HL-60/S4 treated with retinoic acid at 250 ng/mL for 4 days and 3 days (cell line): ENCODE measurements around the gene AP1M1.
"Not testable (repeated sequence)": the region's sequence is repeated elsewhere in the genome, so short reads cannot be mapped to it uniquely, and the experiment has no call there.

Experiments
- in situ Hi-C: fragments of 300-500 bp; cut with MboI; formaldehyde crosslinking; loops from 2 replicates; pipeline ENCODE4 v1.7.0; 2022; ENCODE audit warnings: low sequenced_read_pairs

The AP1M1 gene

DNA sequence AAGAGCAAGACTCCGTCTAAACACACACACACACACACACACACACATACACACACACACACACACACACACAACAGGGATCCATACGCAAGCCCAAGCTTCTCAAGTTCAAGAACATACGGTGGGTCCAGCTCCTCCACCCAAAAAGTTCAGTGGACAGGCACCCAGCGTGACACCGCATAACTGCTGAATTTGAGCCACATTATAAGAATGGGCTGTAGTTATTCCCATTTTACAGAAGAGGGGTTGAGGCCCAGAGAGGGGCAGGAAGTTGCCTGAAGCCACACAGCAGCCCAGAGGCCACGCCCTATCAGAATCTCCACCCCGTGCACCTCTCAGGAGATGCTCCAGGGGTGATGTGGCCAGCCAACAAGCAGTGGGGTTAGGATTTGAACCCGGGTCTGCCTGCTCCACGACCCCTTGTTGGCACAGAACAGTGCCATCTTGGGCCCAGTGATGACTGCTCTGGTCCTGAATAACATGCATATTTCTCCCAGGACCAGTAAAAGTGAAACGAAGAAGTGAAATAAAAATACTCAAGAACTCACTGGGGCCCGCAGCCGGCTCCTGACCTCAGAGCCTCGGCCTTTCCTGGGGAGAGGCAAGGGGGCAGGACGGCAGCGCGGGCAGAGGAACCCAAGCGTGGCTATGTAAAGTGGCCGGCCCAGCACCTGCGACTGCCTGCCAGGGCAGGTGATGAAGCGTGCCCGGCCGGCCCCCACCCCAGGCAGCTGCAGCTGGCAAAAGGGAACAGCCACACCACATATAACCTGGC, 61.9 kb downstream of the AP1M1 start:
- in situ Hi-C loops: no loop called here

DNA sequence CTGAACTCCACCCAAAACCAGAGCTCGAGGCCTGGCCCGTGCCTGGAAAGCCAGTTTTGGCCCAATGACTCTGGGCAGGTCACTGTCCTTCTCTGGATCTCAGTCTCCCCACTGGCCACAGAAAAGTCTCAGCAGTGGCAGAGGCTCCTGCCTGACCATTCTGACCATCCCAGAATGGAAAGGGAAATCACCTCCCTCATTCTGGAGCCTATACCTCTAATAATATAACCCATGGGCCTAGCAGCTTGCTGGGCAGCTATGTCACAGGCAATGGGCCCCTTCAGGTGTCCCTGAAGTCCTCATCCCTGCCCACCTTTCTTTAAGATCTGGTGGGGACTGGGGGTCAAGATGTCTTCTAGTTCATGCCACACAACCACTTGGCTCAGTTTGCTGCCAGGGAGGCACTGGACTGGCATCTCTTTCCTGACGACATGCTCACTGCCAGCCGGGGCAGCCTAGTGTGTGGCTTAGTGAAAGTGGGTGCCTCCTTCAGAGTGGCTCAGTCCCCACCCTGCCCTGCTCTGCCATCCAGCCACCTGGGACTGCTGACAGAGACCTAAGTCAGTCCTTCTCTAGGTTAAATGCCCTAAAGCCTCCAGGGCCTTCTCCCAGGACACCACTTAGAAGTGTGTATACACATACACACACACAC, 62.6 kb downstream of the AP1M1 start:
- in situ Hi-C loops: no loop called here

DNA sequence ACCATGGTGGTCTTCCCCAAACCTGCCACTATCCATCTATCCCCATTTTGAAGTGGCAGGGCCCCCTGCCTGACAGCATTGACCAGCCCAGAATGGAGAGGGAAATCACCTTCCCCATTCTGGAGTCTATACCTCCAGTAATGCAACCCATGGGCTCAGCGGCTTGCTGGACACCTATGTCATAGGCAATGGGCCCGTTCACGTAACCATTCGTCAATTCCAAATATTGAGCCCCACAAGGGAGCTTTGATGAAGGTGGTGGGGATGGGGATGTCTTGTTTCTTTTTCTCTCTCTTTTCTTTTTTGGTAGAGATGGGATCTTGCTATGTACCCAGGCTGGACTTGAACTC, 63.1 kb downstream of the AP1M1 start:
- in situ Hi-C loops: no loop called here

DNA sequence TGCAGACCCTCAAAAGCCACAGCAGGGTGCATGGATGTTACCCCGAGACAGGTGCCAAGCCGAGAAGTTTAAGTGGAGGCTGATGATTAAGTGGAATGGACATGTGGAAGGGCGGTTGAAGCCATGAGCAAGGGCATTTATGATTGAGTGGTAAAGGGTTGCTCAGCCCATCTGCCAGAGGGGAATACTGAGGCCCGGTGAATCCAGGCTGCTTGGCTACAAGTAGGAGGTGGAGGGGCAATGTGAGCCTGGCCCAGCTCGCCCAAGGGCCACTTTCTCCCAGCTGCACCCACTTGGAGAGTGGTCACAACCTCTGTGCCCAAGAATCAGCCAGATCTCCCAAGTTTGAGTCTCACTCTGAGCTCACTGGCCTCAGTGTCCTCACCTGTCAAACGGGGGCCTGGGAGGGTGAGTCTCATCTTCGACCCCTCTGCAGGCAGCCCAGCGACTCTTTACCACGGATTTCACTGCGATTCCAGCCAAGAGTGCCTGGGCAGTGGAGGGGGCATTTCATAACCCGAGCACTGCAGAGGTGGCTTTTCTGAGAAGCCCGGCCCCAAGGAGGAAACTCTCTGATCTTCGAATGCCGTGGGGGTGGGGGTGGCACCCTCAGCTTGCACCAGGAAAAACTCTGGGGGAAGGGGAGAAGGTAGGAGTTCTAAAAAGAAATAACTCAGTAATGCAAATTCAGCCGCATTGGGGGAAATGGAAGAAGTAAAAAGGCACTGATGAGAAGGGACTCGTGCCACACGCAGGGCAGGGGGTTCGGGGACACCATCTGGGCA, 64.1 kb downstream of the AP1M1 start:
- in situ Hi-C loops: no loop called here

DNA sequence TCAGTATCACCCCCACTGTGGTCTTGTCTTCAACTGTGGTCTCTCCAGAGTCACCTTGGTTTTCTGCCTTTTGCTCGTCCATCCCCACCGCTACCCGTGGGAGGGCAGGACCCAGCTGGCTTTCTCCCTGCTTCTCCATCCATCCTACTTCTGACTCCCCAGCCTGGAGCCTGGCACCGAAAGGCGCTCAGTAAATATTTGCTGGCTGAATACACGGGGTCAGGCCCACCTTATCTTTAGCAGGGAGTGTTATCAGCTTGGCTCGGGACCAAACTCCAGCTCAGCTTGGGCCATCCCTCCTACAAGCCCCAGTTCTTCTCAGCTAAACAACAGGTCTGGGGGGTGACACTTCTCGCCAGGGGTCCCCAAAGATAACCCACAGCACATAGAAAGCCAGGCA, 64.9 kb downstream of the AP1M1 start:
- in situ Hi-C loops: no loop called here

DNA sequence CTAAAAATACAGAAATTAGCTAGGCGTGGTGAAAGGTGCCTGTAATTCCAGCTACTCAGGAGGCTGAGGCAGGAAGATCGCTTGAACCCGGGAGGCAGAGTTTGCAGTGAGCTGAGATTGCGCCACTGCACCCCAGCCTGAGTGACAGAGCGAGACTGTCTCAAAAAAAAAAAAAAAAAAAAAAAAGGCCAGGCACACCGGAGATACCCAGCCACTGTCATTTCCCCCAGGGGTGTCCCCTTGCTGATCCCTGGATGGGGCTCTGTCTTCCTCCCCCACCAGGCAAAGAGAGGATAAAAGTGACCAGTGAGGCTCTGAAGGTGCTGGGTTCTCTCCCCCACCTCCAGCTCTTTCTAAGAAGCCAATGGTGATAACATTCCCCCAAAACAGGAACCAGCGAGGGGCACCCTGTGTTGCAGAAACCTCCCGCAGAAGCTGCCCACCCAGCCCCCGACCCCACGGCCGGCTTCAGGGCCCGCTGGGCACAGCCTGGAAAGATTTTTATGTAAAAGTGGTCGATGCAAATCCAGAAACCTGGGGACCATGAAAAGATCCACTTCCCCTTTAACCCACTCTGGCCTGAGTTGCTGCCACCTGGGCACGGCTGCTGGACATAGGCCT, 65.5 kb downstream of the AP1M1 start:
- in situ Hi-C loops: no loop called here

DNA sequence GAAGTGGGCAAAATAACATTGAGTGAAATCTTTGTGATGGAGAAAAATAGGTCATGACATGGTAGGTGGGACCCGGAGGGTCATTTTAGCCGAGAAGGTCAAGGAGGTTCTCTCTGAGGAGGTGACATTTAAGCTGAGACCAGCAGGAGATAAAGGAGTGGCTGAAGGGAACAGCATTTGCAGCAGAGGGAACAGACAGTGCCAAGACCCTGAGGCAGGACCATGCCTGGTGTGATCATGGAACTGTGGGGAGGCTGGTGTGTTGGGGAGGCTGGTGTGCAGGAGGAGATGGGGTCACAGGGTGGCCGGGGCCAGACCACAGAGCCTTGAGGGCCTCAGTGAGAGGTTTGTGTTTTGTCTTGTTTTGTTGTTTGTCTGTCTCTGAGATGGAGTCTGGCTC, 67.5 kb downstream of the AP1M1 start:
- in situ Hi-C loops: no loop called here

DNA sequence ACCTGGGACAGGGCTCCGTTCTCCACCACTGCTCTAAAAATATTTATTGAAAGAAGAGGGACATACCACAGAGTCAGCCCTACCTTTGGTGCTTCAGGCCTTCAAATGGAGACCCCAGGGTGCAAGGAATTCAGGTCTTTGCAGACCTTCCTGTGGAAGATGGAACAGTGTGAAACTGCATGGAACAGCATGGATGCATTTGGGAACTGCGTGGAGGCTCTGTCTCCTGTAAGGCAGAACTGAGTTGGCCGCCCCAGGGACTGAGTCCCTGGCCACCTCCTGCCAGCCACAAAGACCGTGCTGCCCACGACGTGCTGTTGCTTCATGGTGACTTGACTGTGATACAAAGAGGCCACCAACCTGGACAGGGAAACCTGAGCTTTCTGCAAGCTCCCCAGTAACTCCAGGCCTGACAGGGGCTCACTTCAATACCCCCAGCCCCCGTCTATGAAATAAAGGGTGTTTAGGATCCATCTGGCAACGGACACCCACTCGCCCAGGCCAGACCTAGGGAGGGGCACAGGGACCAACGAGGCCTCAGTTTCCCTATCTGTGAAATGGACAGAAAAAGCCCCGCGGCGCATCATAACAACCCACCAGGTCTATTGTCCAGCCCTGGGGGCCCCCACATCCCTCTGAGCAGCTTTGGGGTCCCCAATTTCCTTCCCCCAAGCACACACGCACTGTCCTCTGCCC, 68.3 kb downstream of the AP1M1 start:
- in situ Hi-C loops: no loop called here

DNA sequence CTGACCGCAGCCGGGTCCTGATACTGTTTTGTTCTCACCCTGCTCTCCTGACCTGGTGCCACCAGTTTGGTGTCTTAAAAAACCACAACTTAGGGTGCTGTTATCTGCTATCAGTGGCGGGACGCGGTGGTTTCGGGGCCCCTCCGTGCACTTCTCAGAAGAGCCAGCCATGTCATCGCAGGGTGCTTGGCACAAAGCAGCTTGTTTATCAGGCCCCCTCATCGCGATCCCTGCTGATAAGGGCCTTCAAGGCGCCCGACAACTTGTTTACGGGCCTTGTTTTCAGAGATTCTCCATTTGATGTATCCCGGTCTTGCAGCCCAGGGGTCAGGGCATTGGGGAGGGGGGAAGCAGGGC, 68.9 kb downstream of the AP1M1 start:
- in situ Hi-C loops: no loop called here

DNA sequence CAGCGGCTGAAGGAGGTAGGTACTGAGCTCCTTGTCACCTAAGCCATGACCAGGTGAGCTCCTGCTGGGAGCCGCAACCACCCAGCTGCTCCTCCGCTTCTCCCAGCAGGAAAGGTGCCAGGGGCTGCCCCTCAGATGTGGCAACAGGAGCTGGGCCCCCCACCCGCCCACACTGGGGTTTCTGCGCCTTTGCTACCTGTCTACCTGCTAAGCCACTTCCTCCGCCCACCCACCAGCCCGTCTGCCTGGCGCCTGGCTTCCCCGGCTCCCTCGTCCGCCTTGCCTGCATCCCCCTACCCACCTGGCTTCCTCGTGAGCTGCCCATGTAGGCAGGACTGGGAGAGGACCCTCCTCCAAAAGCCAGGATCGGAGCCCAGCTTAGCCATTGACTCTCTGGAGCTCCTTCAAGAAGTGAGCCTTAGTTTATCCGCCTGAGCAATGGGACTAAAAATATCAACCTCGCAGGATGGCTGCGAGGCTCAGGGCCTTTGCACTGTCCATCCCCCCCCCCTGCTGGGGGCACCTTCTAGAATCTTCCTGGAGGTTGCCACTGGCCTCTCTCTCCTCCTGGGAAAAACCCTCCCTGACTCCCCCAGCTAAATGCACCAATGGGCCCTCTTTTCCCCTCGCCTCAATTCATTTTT, 71.1 kb downstream of the AP1M1 start:
- in situ Hi-C loops: no loop called here

DNA sequence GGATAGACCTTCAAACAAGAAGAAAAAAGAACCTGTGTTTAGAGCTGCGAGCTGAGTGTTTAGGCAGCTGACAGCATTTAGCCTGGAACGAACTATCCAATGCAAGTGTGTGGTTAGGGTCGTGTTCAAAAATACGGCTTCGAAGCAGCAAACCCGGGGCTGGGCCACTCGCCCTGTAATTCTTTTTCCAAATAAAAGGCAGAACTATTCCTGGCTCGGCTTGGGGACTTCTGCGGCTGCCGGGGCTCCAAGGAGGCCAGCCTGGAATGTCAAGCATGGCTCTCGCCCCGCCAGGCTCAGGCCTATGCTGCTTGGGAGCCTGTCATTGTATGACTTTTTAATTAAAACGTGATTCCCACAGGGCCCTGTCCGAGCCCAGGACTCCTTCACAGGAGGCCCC, 75.2 kb downstream of the AP1M1 start:
- in situ Hi-C loops: no loop called here

DNA sequence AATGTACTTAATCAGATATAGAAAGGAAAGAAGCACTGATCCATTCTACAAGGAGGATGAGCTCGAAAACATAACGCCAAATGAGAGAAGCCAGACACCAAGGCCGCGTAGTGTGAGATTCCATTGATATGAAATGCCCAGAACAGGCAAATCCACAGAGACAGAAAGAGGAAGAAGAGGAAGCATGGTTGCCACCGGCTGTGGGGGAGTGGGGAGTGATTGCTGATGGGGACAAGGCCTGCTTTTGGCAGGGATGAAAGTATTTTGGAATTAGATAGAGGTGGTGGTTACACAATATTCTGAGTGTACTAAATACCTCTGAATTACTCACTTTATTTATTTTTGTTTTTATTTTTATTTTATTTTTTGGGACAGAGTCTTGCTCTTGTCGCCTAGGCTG, 76.7 kb downstream of the AP1M1 start:
- in situ Hi-C loops: no loop called here

DNA sequence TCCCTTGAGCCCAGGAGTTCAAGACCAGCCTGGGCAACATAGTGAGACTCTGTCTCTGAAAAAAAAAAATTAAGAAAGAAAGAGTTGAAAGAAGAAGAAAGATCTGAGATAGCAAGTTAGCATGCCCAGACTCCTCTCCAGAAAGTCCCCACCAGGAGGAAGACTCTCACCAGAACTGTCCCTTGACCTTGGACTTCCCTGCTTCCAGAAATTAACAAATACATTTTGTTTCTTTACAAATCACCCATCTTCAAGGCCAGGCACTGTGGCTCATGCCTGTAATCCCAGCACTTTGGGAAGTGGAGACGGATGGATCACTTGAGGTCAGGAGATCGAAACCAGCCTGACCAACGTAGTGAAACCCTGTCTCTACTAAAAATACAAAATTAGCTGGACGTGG, 82.6 kb downstream of the AP1M1 start:
- in situ Hi-C loops: no loop called here

DNA sequence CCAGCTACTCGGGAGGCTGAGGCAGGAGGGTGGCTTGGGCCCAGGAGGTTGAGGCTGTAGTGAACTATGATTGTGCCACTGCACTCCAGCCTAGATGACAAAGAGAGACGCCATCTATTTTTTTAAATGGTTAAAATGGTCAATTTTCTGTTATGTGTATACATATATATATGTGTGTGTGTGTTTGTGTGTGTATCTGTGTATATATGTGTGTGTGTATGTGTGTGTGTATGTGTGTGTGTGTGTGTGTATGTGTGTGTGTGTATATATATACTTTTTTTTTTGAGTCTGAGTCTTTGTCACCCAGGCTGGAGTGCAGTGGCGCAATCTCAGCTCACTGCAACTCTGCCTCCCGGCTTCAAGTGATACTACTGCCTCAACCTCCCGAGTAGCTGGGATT, 84.0 kb downstream of the AP1M1 start:
- in situ Hi-C loops: no loop called here

DNA sequence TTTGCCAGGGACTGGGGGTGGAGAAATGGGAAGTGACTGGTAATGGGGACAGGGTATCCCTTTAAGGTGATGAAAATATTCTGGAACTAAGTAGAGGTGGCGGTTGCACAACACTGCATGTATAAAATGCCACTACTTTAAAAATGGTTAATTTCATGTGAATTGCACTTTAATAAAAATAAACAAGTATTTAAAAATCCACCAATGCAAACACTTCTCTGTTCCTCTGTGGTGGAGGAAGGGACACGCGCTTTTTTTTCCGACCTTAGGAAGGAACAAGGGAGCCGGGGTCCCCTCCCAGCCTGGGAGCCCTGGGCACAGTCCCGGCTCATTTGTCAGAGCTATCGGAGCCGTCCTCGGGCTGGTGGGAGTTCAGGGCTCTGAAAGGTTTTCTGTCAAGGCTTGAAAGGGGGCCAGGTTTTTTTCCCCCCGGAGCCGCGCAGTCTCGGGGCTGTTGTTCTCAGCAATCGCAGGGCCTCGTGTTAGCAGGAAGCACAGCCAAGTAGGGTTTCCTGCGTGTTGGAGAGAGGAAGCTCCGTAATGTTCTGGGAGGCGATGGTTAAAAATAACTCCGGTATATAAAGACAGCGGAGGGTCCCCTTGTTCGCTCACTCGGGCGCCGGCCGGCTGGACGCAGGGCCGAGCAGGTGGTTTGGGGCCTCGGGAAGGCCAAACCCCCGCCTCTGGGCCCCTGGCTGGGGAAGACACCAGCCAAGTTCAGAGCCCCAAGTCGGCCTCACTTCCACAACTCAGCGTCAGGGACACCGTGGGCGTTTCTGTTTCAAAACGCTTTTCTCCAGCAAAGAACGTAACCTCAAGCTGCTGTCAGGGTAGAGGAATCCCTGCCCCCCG, 85.7 kb downstream of the AP1M1 start:
- in situ Hi-C loops: no loop called here

DNA sequence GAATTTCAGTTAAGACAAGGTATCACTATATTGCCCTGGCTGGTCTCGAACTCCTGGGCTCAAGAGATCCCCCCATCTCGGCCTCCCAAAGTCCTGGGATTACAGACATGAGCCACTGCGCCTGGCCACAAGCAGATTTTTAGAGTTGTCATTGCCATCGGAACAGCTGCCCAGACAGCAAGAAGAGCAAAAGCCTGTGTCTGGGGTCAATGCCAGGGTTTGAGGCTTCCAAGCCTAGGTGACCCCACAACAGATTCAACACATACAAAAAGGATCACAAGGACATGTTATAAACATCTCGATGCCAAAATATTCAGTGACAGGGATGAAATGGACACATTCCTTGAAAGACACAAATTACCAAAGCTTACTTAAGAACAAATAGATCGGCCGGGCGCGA, 86.8 kb downstream of the AP1M1 start:
- in situ Hi-C loops: no loop called here

DNA sequence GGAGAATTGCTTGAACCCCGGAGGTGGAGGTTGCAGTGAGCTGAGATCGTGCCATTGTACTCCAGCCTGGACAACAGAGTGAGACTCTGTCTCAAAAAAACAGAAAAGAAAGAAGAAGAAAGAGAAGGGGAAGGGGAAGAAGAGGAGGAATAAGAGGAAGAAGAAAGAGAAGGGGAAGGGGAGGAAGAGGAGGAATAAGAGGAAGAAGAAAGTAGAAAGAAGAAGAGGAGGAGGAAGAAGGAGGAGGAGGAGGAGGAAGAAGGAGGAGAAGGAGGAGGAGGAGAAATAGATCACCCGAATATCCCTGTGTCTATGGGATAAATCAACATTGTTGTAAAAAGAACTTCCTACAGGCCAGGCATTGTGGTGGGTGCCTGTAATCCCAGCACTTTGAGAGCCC, 87.4 kb downstream of the AP1M1 start:
- in situ Hi-C loops: not testable (repeated sequence)

DNA sequence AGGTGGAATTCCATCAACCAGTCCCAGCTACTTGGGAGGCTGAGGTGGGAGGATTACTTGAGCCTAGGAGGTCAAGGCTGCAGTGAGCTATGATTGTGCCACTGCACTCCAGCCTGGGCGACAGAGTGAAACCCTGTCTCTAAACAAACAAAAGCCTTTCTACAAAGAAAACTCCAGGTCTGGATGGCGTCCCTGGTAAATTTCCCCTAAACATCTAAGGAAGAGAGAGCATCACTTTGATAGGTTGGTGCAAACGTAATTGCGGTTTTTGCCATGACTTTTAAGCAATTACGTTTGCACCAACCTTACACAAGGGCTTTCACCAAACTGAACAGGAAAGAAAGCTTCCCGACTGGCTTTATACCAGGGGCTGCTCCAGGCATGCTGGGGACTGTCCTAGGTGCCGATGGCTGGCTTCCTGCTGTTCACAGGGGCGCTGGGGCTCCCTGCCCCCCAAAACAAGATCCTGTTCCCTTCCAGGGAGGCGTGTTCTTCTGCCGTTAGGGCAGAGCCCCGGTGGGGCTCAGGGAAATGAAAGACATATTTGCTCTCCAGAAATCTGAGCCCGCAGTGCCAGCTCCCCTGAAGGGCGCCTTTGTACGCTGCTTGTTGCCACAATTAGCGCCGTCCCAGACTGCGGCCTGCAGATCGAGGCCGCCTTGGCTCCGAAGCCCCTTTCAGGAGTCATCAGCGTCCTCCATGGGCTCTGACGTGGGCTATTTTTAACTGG, 88.2 kb downstream of the AP1M1 start:
- in situ Hi-C loops: no loop called here

DNA sequence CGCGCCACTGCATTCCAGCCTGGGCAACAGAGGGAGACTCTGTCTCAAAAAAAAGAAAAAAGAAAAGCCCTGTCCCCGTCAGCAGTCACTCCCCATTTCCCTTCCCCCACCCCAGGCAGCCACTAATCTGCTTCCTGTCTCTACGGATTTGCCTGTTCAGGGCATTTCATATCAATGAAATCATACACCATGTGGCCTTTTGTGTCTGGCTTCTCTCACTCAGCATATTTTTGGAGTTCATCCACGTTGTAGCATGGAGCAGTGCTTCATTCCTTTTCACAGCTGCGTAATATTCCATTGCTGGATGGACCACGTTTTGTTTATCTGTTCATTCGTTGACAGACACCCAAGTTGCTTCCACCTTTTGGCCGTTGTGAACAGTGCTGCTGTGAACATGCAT, 90.8 kb downstream of the AP1M1 start:
- in situ Hi-C loops: no loop called here
